ENCODE results near the gene FCHSD2. TPM values are rescaled to one million over a fixed set of nuclear protein-coding genes. Genes with fewer than 3 reads are reported as not detected.

FCHSD2 gene
- 20.5 and 23.6 TPM in 2 replicates for total RNA-seq (2016; rRNA removed; fragmentation: Illumina TruSeq; extraction: Trizol)
- 36.4 and 45.6 TPM in 2 replicates for total RNA-seq (2016; cell fraction: cytosol; rRNA removed; fragmentation: Illumina TruSeq; extraction: Trizol; ENCODE audit: low read depth)
- total RNA-seq (2016; cell fraction: insoluble cytoplasmic fraction; rRNA removed; fragmentation: Illumina TruSeq; extraction: Trizol), result 17.9 and 25.0 TPM in 2 replicates
- total RNA-seq (2016; cell fraction: membrane; rRNA removed; fragmentation: Illumina TruSeq; extraction: Trizol), result 23.5 and 26.3 TPM in 2 replicates
- 28.1 and 35.4 TPM in 2 replicates for total RNA-seq (2016; cell fraction: nucleus; rRNA removed; fragmentation: Illumina TruSeq; extraction: Trizol)
- polyA plus RNA-seq (2011; rRNA removed), result 24.6 and 24.8 TPM in 2 replicates
- polyA plus RNA-seq (2011; cell fraction: cytosol; rRNA removed), result 14.0 and 18.1 TPM in 2 replicates
- polyA plus RNA-seq (2011; cell fraction: nucleus; rRNA removed), result 32.8 and 33.0 TPM in 2 replicates
- 20.0 and 26.1 TPM in 2 replicates for polyA plus RNA-seq (2012)
- polyA plus RNA-seq (2016; cell fraction: cytosol; fragmentation: Illumina TruSeq; extraction: Trizol; ENCODE audit: low read depth), result 8.8 and 9.5 TPM in 2 replicates
- 27.6 and 28.5 TPM in 2 replicates for polyA plus RNA-seq (2016; cell fraction: insoluble cytoplasmic fraction; fragmentation: Illumina TruSeq; extraction: Trizol; ENCODE audit: low read depth)
- 18.7 and 19.6 TPM in 2 replicates for polyA plus RNA-seq (2016; cell fraction: membrane; fragmentation: Illumina TruSeq; extraction: Trizol; ENCODE audit: low read depth)
- 50.7 and 53.8 TPM in 2 replicates for polyA plus RNA-seq (2016; cell fraction: nucleus; fragmentation: Illumina TruSeq; extraction: Trizol; ENCODE audit: insufficient read depth, low read depth)
- 9.0 and 22.4 TPM in 2 replicates for polyA minus RNA-seq (2011; rRNA and poly(A)+ RNA removed; ENCODE audit: low replicate concordance)
- 21.3 and 25.2 TPM in 2 replicates for polyA minus RNA-seq (2011; cell fraction: cytosol; rRNA and poly(A)+ RNA removed)
- 51.1 and 62.9 TPM in 2 replicates for polyA minus RNA-seq (2011; cell fraction: nucleus; rRNA and poly(A)+ RNA removed)
- percentile 93 among the genes with signal in this experiment for Bru-seq, nascent RNA
- percentile 80 among the genes with signal in this experiment for BruChase-seq, experiment 1, labeled RNA remaining after a 6-hour chase
- percentile 82 among the genes with signal in this experiment for BruChase-seq, experiment 2, labeled RNA remaining after a 2-hour chase
- long read RNA-seq, experiment 1, partial matches to known transcripts, result 1 of 5 reads
- long read RNA-seq, experiment 1, other reads (novel, unspliced or antisense), result 3 of 5 reads
- long read RNA-seq, experiment 2, partial matches to known transcripts, result 1 of 41 reads
- long read RNA-seq, experiment 2, other reads (novel, unspliced or antisense), result 37 of 41 reads

DNA sequence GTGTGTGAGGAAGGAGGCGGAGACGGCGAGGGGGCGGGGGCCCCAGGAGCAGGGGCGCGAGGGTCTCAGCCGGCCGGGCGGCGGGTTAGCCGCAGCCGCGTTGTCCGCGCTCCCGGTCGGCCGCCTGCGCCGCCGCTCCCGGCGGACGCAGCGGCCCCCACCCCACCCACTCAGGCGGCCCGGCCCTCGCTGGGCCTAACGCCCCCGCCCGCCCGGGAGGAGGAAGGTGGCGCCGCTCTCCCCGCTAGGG lies at the start of gene FCHSD2:
Gene FCHSD2, minus strand, starts transcription at position 191 of the 250 bp plus-strand sequence. CDS start 441 bp downstream, outside the sequence.
- TF ChIP-seq AGO2 (optimal IDR thresholded peaks at IDR 0.05; ENCODE audit: low read depth, low read length) (peak; percentile 22), ZNF333 (CRISPR knock-in tag; IDR thresholded peaks at IDR 0.05; ENCODE audit: borderline replicate concordance) (0 out of 2 replicates have a peak, but pooled peaks have one; percentile 3), POLR2A (IDR thresholded peaks at IDR 0.05; ENCODE audit: insufficient read depth in 1 of 2, low read depth in 2 of 2, low read length in 2 of 2) (peak in 1 of 2 experiments; percentile 37; a peak in 2 of 4 replicates), FOSL2 (CRISPR knock-in tag; IDR thresholded peaks at IDR 0.05) (no peak), ZNF354B (CRISPR knock-in tag; IDR thresholded peaks at IDR 0.05) (no peak), HHEX (CRISPR knock-in tag; IDR thresholded peaks at IDR 0.05) (no peak), KDM5B (CRISPR knock-in tag; IDR thresholded peaks at IDR 0.05; ENCODE audit: borderline replicate concordance) (0 out of 2 replicates have a peak, but pooled peaks have one; percentile 0), ZNF468 (CRISPR knock-in tag; IDR thresholded peaks at IDR 0.05) (0 out of 2 replicates have a peak, but pooled peaks have one; percentile 1), PHF20 (CRISPR knock-in tag; IDR thresholded peaks at IDR 0.05) (0 out of 2 replicates have a peak, but pooled peaks have one; percentile 44)
- TF ChIP-seq, protein P1, sequence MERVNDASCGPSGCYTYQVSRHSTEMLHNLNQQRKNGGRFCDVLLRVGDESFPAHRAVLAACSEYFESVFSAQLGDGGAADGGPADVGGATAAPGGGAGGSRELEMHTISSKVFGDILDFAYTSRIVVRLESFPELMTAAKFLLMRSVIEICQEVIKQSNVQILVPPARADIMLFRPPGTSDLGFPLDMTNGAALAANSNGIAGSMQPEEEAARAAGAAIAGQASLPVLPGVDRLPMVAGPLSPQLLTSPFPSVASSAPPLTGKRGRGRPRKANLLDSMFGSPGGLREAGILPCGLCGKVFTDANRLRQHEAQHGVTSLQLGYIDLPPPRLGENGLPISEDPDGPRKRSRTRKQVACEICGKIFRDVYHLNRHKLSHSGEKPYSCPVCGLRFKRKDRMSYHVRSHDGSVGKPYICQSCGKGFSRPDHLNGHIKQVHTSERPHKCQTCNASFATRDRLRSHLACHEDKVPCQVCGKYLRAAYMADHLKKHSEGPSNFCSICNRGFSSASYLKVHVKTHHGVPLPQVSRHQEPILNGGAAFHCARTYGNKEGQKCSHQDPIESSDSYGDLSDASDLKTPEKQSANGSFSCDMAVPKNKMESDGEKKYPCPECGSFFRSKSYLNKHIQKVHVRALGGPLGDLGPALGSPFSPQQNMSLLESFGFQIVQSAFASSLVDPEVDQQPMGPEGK (CRISPR knock-in tag; IDR thresholded peaks at IDR 0.05), result peak; percentile 87; the same call in 1 of the 2 replicates
- TF ChIP-seq, protein P2, sequence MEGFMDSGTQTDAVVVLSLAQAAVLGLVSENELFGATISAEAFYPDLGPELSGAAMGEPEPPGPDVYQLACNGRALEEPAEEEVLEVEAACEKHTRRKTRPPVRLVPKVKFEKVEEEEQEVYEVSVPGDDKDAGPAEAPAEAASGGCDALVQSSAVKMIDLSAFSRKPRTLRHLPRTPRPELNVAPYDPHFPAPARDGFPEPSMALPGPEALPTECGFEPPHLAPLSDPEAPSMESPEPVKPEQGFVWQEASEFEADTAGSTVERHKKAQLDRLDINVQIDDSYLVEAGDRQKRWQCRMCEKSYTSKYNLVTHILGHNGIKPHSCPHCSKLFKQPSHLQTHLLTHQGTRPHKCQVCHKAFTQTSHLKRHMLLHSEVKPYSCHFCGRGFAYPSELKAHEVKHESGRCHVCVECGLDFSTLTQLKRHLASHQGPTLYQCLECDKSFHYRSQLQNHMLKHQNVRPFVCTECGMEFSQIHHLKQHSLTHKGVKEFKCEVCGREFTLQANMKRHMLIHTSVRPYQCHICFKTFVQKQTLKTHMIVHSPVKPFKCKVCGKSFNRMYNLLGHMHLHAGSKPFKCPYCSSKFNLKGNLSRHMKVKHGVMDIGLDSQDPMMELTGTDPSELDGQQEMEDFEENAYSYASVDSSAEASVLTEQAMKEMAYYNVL (CRISPR knock-in tag; IDR thresholded peaks at IDR 0.05; ENCODE audit: borderline replicate concordance), result no peak
- H4K20me1 ChIP-seq (ENCODE audit: insufficient read depth, low read length), result no peaks in the 10 kb centered on the region
- peak within 1 kb of the TSS; percentile 87 for H3K9ac ChIP-seq (ENCODE audit: insufficient read depth, low read depth, low read length)
- no peaks in the 10 kb centered on the region for H3K9me3 ChIP-seq (ENCODE audit: low read length)
- WGBS (ENCODE audit: low lambda C conversion rate), result no CpG with 5 or more reads among the region's 35 CpGs
- ChIA-PET CTCF (ENCODE audit: low intra/inter-chr PET ratio, low total read pairs) (interaction anchor here (0.8 to 2.1 kb wide), 3 partner anchors 27 to 35 kb away, joined by 3 to 12 read pairs (median 3); no protein-coding TSS in a partner anchor), POLR2A (interaction anchor here (0.7 to 5.2 kb wide), 15 partner anchors 10 to 252 kb away, joined by 3 to 152 read pairs (median 6); no protein-coding TSS in a partner anchor)
- peaks cover 3 to 5% of the 10 kb centered on the region in 2 experiments; a peak in 4 of 5 replicates for H3K36me3 ChIP-seq (replicated peaks in 1 of 2; ENCODE audit: control insufficient read depth in 1 of 2, insufficient read depth in 2 of 2, low read length in 2 of 2)
- peaks cover 65% of the 10 kb centered on the region for H3K4me1 ChIP-seq (ENCODE audit: insufficient read depth, low read length)
- peak within 1 kb of the TSS; percentile 98 for H3K4me2 ChIP-seq (ENCODE audit: low read depth, low read length)
- H3K4me3 ChIP-seq (replicated peaks in 1 of 3; ENCODE audit: insufficient read depth in 1 of 3, low read depth in 2 of 3, low read length in 3 of 3), result peak within 1 kb of the TSS; percentile 78 to 99 (median 91)
- H3K27me3 ChIP-seq (ENCODE audit: control insufficient read depth in 1 of 2, insufficient read depth in 2 of 2, low read length in 2 of 2), result no peaks in the 10 kb centered on the region; a peak in 1 of 5 replicates
- no TSS peak for BruUV-seq (replicated peaks)
- no peak for DNase-seq (ENCODE audit: low spot score)
- FAIRE-seq, result no peak
- H2AFZ ChIP-seq (ENCODE audit: low read length), result peak within 1 kb of the TSS; percentile 48
- intact Hi-C loops (cut with micrococcal nuclease; ENCODE audit: unreplicated experiment), result loop anchor here (1.0 kb wide), 1 partner anchor 31 kb away; no protein-coding TSS in a partner anchor
- H3K27ac ChIP-seq (ENCODE audit: extremely low read length, insufficient read depth, low read length), result peak within 1 kb of the TSS; percentile 95
- no peak for ATAC-seq
- peaks cover 48% of the 10 kb centered on the region for H3K79me2 ChIP-seq (ENCODE audit: insufficient read depth, low read length)
- in situ Hi-C loops (cut with HindIII; ENCODE audit: extremely low pct_ligation_motif_present, low pct_unique_long_range_greater_than_20kb), result loop anchor here (5.0 kb wide), 1 partner anchor 35 kb away; no protein-coding TSS in a partner anchor
